Measurements from ENCODE around the gene RPUSD3. TPM values are rescaled to one million over a fixed set of nuclear protein-coding genes. Genes with fewer than 3 reads are reported as not detected.
A peak's percentile ranks its signal among the peaks of the same experiment; 100 is the strongest.
"Not testable (repeated sequence)": the region's sequence is repeated elsewhere in the genome, so short reads cannot be mapped to it uniquely, and the experiment has no call there.

The RPUSD3 gene
- total RNA-seq, 4 donors from 2014 or later, result 36.2 to 49.7 (median 37.5) TPM

DNA sequence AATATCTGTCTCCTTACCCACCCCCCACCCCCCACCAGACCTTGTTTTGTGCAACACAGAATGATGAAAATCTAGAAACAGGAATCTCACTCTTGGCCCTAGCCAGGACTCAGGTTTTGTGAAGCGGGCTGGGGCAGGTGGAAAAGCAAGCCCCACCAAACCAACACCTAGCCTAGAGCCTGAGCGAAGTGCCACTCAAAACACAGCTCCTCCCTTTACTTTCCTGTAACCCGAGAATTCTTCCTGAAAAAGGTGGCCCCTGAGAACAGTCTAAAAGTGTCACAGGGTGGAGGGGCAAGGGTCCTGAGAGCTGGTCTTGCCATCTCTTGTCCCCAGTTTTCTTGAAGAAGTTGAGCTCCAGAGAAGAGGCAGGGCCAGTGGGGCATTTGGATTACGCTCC lies 17.4 kb upstream of the RPUSD3 start:
- intact Hi-C loops (cut with DNase I), result no loop called here
- Histone ChIP-seq H3K27ac (no peak overlapping the region), H3K36me3 (no peaks in the 10 kb centered on the region), H3K9me3 (no peaks in the 10 kb centered on the region), H3K27me3 (no peaks in the 10 kb centered on the region), H3K4me3 (replicated peaks in 1 of 3) (no peak overlapping the region), H3K4me1 (peaks cover 10 to 18% of the 10 kb centered on the region in 2 donors)
- DNase-seq, result no peak
- 95 to 97% methylated on average over 3 to 4 of the region's 4 CpGs for WGBS, 2 donors
- TF ChIP-seq, protein P1, sequence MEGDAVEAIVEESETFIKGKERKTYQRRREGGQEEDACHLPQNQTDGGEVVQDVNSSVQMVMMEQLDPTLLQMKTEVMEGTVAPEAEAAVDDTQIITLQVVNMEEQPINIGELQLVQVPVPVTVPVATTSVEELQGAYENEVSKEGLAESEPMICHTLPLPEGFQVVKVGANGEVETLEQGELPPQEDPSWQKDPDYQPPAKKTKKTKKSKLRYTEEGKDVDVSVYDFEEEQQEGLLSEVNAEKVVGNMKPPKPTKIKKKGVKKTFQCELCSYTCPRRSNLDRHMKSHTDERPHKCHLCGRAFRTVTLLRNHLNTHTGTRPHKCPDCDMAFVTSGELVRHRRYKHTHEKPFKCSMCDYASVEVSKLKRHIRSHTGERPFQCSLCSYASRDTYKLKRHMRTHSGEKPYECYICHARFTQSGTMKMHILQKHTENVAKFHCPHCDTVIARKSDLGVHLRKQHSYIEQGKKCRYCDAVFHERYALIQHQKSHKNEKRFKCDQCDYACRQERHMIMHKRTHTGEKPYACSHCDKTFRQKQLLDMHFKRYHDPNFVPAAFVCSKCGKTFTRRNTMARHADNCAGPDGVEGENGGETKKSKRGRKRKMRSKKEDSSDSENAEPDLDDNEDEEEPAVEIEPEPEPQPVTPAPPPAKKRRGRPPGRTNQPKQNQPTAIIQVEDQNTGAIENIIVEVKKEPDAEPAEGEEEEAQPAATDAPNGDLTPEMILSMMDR (IDR thresholded peaks at IDR 0.05), result no peak
- TF ChIP-seq POLR2A (IDR thresholded peaks at IDR 0.05), result no peak

DNA sequence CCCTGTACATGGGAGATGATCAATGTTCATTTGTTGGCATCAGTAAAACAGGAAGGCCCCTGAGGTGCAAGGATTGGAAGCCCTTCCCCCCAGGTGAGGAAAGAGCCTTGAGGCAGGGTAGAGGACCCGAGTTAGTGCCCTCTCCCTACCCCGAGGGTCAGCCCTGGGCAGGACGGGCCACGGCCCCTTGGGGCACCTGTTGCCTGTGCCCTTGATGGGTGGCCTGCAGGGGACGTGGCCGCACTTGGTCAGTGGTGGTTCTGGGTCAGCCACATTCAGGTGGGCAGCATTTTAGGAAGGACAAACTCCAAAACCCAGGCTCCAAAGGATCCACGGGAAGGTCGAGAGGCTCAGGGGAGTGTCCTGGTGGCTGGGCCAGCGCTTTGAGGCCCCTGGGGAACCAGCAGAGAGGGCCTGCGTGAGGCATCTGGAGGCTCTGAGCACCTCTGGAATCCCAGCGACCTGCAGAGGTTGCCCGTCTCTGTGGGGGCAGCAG lies 15.8 kb upstream of the RPUSD3 start:
- WGBS, 2 donors, result 85 to 87% methylated on average over 8 to 9 of the region's 12 CpGs
- H3K4me3 ChIP-seq (replicated peaks in 1 of 3), result no peak overlapping the region
- no peak overlapping the region for H3K27ac ChIP-seq
- intact Hi-C loops (cut with DNase I), result no loop called here
- no peaks in the 10 kb centered on the region for H3K36me3 ChIP-seq
- peaks cover 5 to 13% of the 10 kb centered on the region in 2 donors for H3K4me1 ChIP-seq
- no peaks in the 10 kb centered on the region for H3K27me3 ChIP-seq
- TF ChIP-seq POLR2A (IDR thresholded peaks at IDR 0.05), result no peak
- TF ChIP-seq, protein P1 (IDR thresholded peaks at IDR 0.05), result no peak
- no peak for DNase-seq
- no peaks in the 10 kb centered on the region for H3K9me3 ChIP-seq

DNA sequence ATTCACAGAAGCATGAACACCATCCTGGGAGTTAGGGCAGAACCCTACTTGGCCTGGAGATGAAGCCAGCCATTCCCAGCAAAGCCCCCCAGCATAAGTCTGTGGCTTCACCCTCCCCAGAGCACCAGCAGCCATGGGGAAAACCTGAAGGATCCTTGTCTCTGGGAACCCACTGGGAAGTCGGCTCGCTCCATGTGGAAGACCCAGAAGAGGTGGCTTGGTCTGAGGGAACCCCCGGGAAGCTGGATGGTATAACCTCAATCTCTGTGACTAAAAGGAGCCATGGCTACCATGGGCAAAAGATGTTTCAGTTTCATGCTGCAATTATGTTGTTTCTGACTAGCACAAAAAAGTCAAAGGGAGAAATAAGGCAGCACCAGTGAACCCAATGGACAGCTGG lies 11.8 kb upstream of the RPUSD3 start:
- intact Hi-C loops (cut with DNase I), result no loop called here

DNA sequence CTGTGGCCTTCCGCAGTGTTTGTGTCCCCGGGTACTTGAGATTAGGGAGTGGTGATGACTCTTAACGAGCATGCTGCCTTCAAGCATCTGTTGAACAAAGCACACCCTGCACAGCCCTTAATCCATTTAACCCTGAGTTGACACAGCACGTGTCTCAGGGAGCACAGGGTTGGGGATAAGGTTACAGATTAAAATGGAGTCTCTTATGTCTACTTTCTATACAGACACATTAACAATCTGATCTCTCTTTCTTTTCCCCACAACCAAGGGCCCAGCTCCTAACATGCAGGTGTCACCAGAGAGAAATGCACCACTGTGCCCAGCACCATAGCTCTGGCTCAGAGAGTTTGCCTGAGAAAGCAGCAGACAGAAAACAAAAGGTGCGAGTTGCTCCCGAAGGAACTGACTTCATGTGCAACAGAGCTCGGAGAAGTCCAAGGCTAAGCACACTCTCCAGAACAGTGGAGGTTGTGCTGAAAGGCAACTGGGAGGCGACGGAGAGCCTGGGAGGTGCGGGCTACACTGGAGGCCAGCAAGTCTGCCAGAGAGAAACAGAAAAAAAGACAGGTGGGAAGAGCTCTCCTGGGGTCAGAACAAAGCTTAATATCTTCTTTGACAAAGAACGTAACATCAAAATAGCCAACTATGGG lies 10.6 kb upstream of the RPUSD3 start:
- H3K4me3 ChIP-seq (replicated peaks in 1 of 3); H3K27me3 ChIP-seq; H3K36me3 ChIP-seq; H3K27ac ChIP-seq; H3K9me3 ChIP-seq; intact Hi-C loops (cut with DNase I): not testable (repeated sequence)
- peak in 1 of 2 donors; percentile 7 for DNase-seq
- WGBS, 2 donors, result 38 to 41% methylated on average over 11 of the region's 11 CpGs
- H3K4me1 ChIP-seq, result peaks cover 3 to 17% of the 10 kb centered on the region in 2 donors

More for the DNA sequence above, 11.8 kb upstream of the RPUSD3 start:
- Histone ChIP-seq H3K4me3 (replicated peaks in 1 of 3) (no peak overlapping the region), H3K27ac (no peak overlapping the region), H3K9me3 (no peaks in the 10 kb centered on the region), H3K4me1 (peaks cover 3 to 17% of the 10 kb centered on the region in 2 donors), H3K27me3 (no peaks in the 10 kb centered on the region), H3K36me3 (no peaks in the 10 kb centered on the region)
- TF ChIP-seq, protein P1 (IDR thresholded peaks at IDR 0.05), result no peak
- no peak for TF ChIP-seq POLR2A (IDR thresholded peaks at IDR 0.05)
- DNase-seq, result no peak
- WGBS, 2 donors, result 100% methylated on average over 3 of the region's 3 CpGs

DNA sequence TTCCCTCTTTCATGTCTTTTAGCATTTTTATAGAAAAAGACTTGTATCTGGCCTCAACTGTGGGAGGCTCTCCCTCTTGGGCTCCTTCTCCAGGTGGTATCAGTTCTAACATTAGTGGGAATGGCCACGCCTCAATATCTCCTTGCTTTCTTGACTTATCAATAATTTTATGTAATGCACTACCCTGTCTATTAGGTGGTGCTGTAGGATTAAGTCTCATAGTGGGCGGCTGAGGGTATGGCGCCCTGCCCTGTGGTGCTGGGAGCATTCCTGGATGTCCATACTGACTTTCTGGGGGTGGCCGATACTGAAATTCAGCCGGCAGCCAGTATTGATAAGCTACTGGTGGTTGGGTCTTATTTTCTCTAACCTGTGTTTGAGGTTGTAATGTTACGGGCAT lies 8.7 kb upstream of the RPUSD3 start:
- peaks cover 3 to 21% of the 10 kb centered on the region in 2 donors for H3K4me1 ChIP-seq
- H3K9me3 ChIP-seq, result no peaks in the 10 kb centered on the region
- WGBS, 2 donors, result 92 to 97% methylated on average over 6 of the region's 6 CpGs
- TF ChIP-seq, protein P1 (IDR thresholded peaks at IDR 0.05), result no peak
- TF ChIP-seq POLR2A (IDR thresholded peaks at IDR 0.05), result no peak
- no peak for DNase-seq
- intact Hi-C loops (cut with DNase I), result no loop called here
- H3K27me3 ChIP-seq, result no peaks in the 10 kb centered on the region
- no peaks in the 10 kb centered on the region for H3K36me3 ChIP-seq
- no peak overlapping the region for H3K27ac ChIP-seq
- H3K4me3 ChIP-seq (replicated peaks in 1 of 3), result no peak overlapping the region

DNA sequence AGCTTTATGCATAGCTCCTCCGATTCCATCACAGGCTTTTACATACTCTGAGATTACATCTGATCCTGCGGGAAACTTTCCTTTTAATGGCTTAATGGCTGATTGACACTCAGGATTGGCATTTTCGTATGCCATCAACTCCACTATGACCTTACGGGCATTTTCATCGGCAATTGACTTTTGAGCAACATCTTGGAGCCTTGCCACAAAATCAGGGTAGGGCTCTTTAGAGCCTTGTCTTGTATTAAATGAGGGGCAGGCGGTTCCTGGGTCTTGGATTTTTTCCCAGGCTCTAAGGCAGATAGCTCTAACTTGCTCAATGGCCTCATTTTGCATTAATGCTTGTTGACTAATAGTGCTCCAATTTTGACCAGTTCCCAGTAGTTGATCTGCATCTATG lies 8.1 kb upstream of the RPUSD3 start:
- H3K9me3 ChIP-seq; H3K27ac ChIP-seq; H3K4me3 ChIP-seq (replicated peaks in 1 of 3); H3K36me3 ChIP-seq; intact Hi-C loops (cut with DNase I); H3K27me3 ChIP-seq: not testable (repeated sequence)
- peak; percentile 42 to 58 for DNase-seq
- H3K4me1 ChIP-seq, result peaks cover 3 to 21% of the 10 kb centered on the region in 2 donors
- WGBS, 2 donors, result 29 to 33% methylated on average over 6 of the region's 6 CpGs

DNA sequence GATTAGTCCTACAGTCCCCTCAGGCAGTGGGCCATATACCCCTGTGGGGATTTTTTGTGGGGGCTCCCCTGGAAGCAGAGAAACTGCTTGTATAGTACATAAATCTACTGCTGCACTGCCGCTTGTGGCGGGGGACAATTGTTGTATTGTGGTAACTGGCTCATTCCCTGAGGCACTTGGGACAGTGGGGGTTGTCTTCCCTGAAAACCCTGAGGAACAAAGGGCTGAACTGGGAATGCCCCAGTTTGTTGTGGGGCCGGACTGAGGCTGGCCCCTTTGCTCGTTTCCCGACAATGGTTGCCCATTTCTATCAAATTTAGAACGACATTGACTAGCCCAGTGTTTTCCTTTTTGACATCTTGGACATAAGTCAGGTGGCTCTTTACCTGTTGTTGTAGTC lies 7.6 kb upstream of the RPUSD3 start:
- H3K4me3 ChIP-seq (replicated peaks in 1 of 3); H3K36me3 ChIP-seq; H3K27ac ChIP-seq; intact Hi-C loops (cut with DNase I); H3K9me3 ChIP-seq; DNase-seq; H3K27me3 ChIP-seq: not testable (repeated sequence)
- 78 to 85% methylated on average over 6 of the region's 6 CpGs for WGBS, 2 donors
- H3K4me1 ChIP-seq, result peaks cover 3 to 21% of the 10 kb centered on the region in 2 donors

Data from thyroid gland (tissue), 4 donors.